AG09319 (cell line): Measurements from ENCODE around the gene FKBP5.

Experiments used
- DNase-seq: peaks from one replicate; pipeline ENCODE4 v3.0.0-alpha.2; 2010; ENCODE audit warnings: low read depth; ENCODE audit errors: extremely low read depth
- TF ChIP-seq, protein P1 (sequence below): IDR thresholded peaks from 2 replicates; pipeline ENCODE4 v1.5.1; 2011; ENCODE audit warnings: low read depth, mild to moderate bottlenecking, inconsistent platforms, low read length, moderate library complexity

FKBP5 gene

DNA sequence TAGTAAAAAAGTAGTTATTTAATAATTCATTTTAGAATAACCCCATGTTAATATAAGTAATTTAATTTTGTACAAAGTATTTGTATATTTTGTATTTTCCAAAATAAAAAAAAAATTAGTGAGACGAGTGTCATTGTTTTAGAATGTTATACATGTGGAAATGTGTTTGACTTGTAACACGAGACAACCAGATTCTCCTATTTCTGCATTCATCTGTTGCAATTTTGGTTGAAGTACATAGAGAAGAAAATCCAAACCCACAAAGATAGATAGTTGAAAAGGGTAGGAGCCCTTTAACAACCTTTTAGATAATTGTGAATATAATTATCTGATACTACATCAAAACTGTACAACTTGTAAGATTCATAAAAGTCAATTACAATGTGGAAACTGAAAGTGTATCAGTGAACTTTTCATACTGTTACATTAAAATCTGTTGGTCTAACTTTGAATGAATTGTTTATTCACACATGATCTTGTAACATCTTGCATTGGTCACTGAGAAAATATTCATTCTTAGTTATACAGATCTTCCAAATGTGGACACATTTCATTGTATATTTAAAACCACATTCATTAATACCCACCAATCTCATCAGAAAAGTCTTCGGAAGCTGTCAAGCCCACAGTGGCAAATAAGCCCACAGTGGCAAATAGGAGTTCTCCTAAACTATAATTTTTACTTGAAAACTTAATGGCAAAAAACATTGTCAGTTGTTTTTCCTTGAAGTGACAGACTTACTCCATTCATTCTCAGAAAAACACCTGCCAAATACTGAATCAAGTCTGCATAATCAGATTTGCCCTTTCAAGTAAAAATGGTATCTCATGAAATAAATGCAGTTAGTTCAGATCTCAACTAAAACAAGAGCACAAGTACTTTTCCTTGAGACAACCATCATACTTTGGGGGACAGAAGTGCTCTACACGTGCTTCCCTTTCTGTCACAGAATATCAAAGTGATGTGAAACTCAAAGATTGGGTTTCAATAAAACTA lies 52.8 kb downstream of the FKBP5 start:
- TF ChIP-seq, protein P1, sequence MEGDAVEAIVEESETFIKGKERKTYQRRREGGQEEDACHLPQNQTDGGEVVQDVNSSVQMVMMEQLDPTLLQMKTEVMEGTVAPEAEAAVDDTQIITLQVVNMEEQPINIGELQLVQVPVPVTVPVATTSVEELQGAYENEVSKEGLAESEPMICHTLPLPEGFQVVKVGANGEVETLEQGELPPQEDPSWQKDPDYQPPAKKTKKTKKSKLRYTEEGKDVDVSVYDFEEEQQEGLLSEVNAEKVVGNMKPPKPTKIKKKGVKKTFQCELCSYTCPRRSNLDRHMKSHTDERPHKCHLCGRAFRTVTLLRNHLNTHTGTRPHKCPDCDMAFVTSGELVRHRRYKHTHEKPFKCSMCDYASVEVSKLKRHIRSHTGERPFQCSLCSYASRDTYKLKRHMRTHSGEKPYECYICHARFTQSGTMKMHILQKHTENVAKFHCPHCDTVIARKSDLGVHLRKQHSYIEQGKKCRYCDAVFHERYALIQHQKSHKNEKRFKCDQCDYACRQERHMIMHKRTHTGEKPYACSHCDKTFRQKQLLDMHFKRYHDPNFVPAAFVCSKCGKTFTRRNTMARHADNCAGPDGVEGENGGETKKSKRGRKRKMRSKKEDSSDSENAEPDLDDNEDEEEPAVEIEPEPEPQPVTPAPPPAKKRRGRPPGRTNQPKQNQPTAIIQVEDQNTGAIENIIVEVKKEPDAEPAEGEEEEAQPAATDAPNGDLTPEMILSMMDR, result no peak
- no peak for DNase-seq

DNA sequence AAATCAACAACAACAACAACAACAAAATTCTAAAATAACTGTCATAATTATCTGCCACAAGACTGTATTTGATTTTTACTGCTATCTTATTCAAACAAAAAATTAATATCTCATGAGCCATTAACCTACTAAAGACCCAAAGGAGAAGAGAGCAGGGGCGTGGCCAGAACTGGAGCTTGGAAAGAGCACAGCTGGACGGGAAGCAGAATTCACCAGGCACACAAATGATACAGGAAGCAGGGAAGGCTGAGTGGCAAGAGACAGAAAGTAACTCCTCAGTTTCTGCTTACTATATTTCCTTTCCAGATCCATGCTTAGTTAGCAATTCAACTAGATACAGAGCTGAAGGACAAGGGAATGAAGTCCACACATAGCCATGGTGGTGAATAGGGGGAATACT lies 54.4 kb downstream of the FKBP5 start:
- TF ChIP-seq, protein P1, result no peak
- no peak for DNase-seq

DNA sequence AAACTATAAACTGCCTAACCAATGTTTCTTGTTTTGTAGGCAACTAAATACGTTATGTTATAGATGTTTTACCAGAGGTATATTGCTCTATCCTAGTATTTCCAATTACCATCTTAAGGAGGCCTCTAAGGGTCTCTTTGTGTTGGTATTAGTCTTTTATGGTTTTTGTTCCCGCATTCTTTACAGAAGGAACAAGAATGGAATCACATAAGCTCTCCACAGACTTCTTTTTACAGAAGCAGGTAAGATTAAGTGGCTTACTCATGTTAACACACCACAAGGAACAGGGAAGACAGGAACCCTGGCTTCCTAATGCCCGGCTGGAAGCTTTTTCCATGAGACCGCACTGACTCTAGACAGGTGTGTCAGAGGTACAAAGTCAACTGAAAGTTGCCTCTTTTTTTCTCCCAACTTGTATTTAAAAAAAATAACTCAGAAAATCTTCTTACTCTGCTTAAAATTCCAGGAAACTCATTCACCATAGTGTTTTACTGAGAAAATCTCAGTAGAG lies 55.1 kb downstream of the FKBP5 start:
- TF ChIP-seq, protein P1, result no peak

DNA sequence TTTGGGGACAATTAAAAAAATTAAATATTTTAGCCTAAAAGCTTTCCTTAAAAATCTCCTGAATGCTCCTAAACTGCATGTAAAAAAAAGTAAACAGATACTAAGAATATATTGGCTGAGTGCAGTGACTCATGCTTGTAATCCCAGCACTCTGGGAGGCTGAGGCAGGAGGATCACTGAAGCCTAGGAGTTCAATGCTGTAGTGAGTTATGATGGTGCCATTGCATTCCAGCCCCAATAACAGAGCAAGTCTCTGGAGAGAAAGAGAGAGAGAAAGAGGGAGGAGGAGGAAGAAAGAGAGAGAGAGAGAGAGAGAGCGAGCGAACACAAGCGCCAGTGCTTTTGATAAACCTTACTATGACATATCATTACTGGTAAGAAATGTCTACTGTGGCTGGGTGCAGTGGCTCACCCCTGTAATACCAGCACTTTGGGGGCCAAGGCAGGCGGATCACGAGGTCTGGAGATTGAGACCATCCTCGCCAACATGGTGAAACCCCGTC lies 58.8 kb downstream of the FKBP5 start:
- DNase-seq, result no peak
- TF ChIP-seq, protein P1, result no peak

More for the DNA sequence above, 55.1 kb downstream of the FKBP5 start:
- no peak for DNase-seq

DNA sequence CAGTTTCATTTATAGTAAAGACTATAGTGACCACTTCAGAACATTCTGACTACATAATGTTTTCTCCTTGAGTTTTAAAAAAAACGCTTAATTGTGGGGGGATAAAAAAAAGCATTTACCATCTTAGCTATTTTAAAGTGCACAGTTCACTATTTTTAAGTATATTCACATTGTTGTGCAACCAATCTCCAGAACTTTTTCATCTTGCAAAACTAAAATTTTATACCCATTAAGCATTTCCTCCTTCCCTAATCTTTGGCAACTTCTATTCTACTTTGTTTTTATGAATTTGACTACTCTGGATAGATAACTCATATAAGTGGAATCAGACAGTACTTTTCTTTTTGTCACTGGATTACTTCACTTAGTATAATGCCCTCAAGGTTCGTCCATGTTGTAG lies 62.3 kb downstream of the FKBP5 start:
- DNase-seq, result no peak
- TF ChIP-seq, protein P1, result no peak

DNA sequence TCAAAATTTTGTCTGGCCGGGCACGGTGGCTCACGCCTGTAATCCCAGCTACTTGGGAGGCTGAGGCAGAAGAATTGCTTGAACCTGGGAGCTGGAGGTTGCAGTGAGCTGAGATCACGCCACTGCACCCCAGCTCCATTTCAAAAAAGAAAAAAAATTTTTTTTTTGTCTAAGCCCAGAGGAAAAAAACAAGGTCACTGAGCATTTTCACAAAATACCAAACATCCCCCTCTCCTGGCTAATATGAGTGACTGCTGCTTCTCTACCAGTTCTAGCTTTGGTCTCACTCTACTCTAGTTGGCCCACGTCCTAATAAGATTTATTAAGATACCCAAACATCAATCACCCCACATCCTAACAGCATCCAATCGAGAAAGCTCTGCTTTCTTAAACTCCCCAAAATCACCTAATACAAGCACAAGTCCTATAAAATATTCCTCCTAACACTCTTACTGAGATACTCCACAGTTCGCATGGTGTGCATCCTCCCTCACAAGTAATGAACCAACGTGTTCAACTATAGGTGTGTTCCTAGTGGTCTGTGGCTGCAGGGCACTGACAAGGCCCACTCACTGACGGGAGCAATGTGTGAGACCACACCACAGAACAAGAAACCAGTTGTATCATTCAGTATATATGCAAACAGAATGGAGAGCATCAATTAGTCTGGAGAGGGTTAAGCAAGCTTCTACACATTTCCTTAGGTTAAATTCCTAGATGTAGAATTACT lies 64.2 kb downstream of the FKBP5 start:
- TF ChIP-seq, protein P1, result peak; percentile 34
- DNase-seq, result no peak
